Skin epidermis (tissue), 12 donors: ENCODE results near the gene R3HCC1L.

ENCODE experiments used
- H3K27ac ChIP-seq, 21 experiments: fragments of 200-600 bp; sonication (generic) in 11 of 21; one replicate each; pipeline ENCODE4 v1.5.0; 2020; ENCODE audit warnings: mild to moderate bottlenecking in 3 of 21, inconsistent platforms in 2 of 21, moderate library complexity in 2 of 21
- H3K4me3 ChIP-seq, 7 experiments: fragments of 200-600 bp; sonication (generic) in 2 of 7; one replicate each; pipeline ENCODE4 v1.5.0; 2020; ENCODE audit warnings: inconsistent platforms in 2 of 7, mild to moderate bottlenecking in 2 of 7, moderate library complexity in 1 of 7

Gene R3HCC1L

DNA sequence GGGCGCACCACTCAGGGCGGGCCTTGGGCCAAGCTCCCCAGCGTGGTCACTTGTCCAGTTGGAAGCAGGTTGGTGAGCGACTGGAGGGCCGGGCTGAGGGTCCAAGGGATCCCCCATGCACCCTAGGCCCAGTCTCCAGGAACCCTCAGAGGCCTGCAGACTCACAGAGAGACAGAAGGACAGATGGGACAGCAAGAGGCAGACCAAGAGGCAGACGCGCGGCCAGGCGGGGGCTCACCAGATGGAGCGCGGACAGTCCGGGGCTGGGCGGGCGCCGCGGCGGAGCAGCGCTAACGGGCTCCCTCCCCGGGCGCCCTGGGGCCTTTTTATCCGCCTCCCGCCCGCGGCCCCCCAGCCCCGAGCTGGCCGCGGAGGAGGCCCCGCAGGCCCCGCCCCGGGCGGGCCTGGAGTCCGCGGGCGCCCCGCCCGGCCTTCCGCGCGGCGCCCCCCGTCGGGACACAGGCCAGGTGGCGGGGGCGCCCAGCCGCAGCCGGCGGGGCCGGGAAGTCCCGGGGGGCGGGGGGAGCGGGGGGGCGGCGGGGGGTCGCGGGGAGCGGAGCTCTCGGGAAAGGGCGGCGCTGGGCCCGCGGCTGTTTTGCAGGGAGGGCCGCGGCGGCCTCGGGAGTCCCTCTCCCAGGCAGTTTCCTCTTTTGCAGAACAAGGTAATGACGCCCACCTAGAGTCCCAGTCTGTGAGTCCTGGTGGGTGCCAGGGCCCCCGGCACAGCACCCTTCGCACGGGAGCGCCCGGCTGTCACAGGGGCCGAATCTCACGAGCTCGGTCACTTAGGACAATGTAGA lies 133.6 kb downstream of the R3HCC1L start, which contains the start of gene LOXL4:
Gene LOXL4 (minus strand): TSS at position 301 of the 800 bp plus-strand sequence. CDS start 5,175 bp downstream, outside the sequence.
- Histone ChIP-seq H3K27ac (peak within 1 kb of the TSS in 15 of 21 experiments; percentile 29 to 88 (median 64)), H3K4me3 (peak within 1 kb of the TSS in 6 of 7 experiments; percentile 15 to 42 (median 28))

DNA sequence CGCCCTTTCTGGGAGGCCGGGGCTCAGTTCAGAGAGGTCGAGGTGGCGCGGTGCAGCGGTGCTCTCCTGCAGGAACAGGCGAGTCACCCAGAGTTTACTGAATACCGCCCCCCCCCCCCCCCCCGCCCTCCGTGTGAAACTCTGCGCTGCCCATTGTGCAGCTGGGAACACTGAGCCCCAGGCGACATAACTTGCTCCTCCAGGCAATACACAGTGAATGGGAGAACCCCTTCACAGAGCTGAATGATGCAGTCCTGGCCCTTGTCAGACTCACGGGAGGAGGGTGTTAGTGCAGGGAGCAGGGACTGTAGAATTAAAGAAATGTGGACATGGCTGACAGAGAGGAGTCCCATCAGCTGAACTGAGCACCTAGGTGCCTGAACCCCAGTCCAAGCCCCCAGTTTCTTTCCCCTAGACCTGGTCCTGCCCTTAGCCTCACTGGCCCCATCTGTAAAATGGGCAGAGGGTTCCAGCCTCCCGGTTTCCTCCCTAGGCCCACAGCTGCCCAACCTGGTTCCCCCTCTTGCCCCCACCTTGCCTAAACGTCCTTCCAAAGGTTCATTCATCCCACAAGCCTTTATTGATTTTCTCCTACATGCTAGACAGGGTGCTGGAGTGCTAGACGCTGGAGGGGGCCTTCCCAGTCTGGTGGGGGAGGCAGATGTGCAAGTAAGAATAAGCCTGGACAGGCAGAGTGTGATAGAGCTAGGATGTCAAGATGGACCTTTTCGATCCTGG lies 134.4 kb downstream of the R3HCC1L start:
- peak overlapping the region in 10 of 21 experiments; percentile 0 to 88 (median 50) for H3K27ac ChIP-seq
- H3K4me3 ChIP-seq = peak overlapping the region in 6 of 7 experiments; percentile 15 to 42 (median 28)

DNA sequence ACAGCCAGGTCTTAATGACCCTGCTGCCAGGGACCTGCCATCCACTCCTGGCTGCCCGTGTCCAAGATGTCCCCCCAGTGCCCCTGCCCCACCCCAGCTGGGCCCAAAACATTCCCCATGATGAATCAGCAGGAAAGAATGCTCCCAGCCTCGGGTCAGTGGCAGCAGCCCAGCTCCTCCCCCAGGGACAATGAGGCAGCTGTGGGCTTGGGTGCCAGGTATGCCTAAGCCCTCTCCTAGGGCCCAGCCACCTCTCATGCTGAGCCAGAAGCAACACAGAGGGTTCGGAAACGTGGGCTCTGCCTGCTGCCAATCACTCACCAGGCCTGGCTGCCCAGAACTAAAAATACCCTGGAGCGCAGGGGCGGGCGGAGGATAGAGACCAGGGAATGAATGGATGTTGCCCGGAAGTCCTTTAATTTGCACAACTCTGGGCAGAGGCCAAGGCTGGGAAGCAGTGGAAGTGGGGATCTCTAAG lies 135.0 kb downstream of the R3HCC1L start:
- Histone ChIP-seq H3K27ac (peak overlapping the region in 6 of 21 experiments; percentile 17 to 88 (median 56)), H3K4me3 (no peak overlapping the region)

DNA sequence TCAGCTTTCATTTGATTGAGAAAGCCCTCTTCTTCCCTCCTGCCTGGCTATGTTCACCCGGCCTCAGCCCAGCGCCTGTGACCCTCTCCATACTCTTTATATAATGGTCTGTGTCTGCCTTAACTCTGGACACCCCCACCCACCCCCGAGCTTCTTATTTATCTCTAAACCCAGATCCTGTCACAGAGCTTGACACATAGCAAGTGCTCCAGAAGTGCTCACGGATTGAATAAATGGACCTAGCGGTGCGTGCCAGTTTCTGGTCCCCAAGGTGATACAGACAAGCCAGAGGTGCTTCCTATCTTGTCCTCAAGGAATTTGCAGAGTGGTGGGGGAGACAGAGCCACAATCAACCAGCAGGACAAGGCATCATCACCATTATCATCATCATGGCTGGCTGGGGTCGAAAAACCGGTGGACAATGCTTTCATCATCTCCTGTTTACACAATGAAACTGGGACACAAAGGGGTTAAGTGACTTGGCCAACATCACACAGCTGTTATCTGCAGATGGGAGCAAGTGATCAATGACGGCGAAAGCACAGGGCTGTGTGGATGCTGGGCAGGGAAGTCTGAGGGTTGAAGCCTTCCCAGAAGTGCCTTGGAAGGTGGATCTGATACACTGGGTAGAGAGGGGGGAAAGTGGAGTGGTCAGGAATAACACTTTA lies 135.8 kb downstream of the R3HCC1L start:
- H3K27ac ChIP-seq = peak overlapping the region in 3 of 21 experiments; percentile 22 to 65 (median 63)
- H3K4me3 ChIP-seq = no peak overlapping the region

DNA sequence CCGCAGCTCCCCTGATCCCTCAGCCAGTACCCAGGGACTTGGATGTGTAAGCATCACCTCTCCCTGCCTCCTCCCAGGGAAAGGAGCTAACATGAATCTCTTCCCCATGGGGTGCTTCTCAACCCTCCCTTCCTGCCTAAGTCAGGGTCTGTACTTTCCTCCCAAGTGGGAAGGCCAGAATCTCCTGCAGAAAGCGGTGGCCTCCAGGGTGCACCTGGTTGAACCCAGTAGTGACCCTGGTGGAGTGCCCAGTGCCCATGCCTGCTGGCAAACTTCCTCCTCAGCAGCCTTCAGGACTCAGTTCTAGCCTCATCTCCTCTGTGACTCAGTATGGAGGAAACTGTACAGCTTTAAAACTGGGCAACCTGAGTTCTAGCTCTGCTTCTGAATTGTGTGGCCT lies 136.3 kb downstream of the R3HCC1L start:
- Histone ChIP-seq H3K4me3 (no peak overlapping the region), H3K27ac (no peak overlapping the region)

DNA sequence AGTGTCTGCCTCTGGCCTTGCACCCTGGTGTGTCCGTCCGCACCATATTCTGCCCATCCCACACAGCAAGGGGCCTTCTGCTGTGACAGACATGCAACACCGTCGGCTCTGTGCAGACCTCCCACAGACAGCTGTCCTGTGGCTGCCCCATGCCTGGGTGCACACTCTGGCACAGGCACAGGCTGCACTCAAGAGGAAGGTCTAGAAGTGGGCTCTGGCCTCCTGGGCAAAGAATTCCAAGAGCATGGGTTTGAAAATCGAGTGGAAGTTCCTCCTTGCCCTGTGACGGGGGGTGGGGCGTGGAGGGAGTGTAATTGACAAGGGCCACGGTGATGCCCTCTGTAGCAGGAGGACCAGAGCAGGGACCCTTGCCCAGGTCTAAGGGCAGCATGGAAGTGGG lies 137.8 kb downstream of the R3HCC1L start:
- Histone ChIP-seq H3K4me3 (no peak overlapping the region), H3K27ac (no peak overlapping the region)

DNA sequence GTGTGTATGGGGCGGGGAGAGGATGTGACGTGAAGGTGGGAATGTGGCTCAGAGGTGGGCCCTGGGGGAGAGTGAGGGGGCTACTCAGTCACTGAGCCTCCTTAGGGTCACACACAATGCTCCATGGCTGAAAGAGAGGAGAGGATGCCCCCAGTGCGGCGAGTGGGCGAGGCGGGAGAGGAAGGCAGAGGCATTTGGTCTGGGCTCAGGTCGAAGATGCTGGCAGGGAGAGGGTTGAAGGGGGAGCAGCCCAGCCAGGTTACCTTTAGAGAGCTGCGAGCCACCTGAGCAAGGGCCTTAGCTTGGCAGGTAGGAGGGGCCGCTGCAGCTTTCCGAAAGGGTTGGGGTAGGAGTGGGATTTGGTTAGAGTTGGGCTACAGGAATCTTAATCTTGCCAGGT lies 138.2 kb downstream of the R3HCC1L start:
- Histone ChIP-seq H3K27ac (no peak overlapping the region), H3K4me3 (no peak overlapping the region)

DNA sequence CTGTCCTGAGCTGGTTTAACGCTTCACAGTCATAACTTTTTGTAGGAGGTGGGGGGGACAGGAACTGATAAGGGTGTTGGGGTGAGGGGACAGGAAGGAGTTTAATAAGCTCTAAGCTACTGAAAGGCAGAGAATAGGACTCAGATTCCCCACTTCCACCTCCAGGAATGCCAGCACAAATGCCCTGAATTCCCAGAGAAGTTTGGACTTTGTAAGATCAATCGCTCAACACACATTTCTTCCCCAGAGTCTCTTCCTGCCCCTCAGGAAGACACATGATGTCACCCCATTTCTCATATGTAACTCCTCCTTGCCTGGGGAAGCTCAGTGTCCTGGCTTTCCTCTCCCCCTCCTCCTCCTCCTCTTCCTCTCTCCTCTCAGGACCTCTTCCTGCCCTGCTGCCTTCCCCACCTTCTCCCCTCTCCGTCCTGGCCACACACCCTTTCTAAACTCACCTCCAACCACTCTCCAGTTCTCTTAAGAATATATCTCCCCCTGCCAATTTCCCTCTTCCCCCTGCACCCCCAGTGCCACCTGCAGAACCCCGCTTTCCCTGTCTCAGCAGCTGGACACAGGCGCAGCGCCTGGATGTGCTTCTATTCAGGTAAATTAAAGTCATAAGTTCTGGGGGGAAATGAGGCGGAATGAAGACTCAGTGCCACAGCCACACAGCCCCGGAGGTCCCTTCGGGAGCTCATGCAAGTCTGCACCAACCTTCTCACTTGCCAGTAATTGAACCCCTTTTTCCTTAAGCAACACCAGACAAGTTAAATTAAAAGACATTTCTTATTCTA lies 138.8 kb downstream of the R3HCC1L start:
- Histone ChIP-seq H3K27ac (no peak overlapping the region), H3K4me3 (no peak overlapping the region)

DNA sequence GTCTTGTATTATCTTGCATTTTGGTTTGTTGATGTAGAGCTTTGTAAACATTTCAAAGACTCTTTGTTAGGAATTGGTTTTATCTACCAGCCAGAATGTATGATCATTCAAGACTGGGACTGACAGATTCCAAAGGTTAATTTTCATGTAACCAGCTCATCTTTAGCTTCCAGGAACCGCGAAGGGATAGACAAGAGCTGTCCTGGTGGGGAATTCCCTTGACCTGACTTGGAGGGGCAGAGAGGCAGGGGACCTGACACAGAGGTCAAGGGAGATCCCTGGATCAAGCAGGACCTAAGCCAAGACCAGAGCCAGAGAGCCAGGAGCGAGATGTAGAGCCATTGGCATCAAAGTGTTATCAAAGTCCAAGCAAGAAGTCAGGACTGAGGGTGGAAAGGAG lies 140.1 kb downstream of the R3HCC1L start:
- H3K27ac ChIP-seq = no peak overlapping the region

DNA sequence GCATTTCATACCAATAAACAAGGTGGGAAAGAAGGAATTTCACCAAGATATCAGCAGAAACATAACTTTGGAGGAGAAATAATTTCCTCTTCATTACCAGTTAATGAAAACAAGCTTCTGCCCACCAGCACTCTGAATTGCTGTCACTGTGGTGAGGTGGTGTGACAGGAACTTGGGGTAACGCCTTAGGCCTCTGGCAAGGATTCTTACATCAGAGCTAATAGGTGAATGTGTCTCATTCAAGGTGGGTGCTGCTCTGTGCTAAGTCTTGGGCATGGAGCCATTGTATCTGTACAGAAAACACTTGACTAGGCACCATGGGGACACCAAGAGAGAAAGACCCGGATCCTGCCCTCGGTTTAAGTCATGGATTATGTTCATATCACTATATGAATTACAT lies 141.9 kb downstream of the R3HCC1L start:
- Histone ChIP-seq H3K27ac (no peak overlapping the region), H3K4me3 (no peak overlapping the region)

More for the DNA sequence above, 140.1 kb downstream of the R3HCC1L start:
- H3K4me3 ChIP-seq = no peak overlapping the region

DNA sequence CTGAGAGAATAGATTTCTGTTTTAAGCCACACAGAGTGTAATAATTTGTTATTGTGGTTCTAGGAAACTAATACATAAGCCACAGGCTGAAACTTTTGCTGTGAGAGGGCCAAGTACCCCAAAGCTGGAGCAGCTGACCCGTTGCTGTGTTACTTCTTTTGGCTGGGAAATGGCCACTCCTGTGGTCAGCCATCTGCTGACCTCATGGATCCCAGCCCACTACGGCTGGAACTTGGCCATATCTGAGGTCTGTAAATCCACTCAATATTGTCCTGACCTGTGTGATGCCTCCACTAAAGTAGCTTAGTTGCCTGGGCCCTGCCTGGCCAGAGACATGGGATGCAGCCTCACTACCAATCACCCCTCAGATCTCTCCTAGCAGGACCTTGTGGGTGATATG lies 151.0 kb downstream of the R3HCC1L start:
- Histone ChIP-seq H3K27ac (no peak overlapping the region), H3K4me3 (no peak overlapping the region)

DNA sequence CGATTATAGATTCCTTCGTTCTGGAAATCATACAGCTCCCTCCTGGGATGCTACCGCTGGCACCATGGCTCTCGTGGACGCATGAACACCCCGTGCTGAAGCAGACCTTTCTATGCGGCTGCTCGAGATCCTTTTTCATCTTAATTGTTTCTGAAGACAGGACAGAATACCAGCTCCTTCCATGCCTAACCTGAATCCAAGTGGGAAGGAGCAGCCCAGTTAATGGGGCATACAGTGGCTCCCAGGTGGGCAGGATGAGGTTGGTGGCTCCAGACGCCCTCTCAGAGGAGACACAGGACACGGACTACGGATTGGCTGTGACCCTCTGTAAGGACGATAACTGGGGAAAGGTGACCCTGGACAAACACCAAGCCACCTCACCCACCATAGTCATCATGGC lies 152.0 kb downstream of the R3HCC1L start:
- no peak overlapping the region for H3K27ac ChIP-seq
- no peak overlapping the region for H3K4me3 ChIP-seq

DNA sequence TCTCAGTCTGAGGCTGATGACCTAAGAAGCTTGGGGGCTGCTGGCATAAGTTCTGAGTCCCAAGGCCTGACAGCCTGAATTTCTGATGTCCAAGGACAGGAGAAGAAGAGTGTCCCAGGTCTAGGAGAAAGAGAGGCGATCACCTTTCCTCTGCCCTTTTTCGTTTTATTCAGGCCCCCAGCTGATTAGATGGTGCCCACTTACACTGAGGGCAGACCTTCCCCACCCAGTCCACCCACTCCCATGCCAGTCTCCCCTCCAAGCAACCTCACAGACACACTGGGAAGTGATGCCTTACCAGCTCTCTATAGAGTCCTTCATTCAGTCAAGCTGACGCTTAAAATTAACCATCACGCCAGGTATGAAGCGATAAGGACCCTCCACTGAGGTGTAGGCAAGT lies 152.9 kb downstream of the R3HCC1L start:
- H3K4me3 ChIP-seq = no peak overlapping the region
- no peak overlapping the region for H3K27ac ChIP-seq

DNA sequence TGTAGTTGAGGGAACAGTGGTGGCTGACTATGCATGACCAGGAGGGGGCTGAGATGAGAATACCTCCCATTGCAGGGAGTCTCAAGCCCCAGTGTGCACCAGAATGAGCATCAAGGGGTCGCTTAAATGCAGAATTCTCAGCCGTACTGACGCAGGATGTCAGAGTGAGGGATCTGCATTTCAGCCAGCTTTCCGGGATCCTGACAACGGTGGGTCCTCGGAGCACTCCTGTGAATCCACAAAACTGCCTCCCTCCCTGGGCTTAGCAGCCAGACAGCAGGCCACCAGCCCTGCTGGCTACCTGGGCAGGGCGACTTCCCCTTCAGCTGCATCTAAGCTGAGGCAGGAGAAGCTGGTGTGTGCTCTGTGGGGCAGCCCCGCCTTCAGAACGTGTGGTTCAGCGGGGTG lies 155.3 kb downstream of the R3HCC1L start:
- H3K4me3 ChIP-seq = no peak overlapping the region
- H3K27ac ChIP-seq = no peak overlapping the region

DNA sequence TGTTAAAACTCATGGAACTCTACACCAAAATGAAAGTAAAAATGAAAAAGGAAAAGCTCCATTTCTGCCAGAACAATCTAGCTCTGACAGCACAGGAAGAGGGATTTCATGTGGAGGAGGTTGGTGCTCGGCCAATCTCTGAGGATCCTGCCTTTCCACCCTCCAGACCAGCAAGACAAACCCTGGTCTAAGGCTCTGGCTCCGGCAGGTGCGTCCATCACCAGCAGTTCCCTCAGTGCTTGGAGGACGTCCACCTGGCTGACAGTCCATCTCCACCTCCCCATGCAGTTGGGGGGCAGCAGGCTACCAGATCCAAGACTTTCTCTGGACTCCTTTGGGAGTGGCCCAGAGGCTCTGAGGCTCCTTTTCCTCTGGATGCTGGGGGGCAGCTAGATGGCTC lies 158.5 kb downstream of the R3HCC1L start:
- H3K27ac ChIP-seq = peak overlapping the region in 1 of 21 experiments; percentile 40
- no peak overlapping the region for H3K4me3 ChIP-seq

DNA sequence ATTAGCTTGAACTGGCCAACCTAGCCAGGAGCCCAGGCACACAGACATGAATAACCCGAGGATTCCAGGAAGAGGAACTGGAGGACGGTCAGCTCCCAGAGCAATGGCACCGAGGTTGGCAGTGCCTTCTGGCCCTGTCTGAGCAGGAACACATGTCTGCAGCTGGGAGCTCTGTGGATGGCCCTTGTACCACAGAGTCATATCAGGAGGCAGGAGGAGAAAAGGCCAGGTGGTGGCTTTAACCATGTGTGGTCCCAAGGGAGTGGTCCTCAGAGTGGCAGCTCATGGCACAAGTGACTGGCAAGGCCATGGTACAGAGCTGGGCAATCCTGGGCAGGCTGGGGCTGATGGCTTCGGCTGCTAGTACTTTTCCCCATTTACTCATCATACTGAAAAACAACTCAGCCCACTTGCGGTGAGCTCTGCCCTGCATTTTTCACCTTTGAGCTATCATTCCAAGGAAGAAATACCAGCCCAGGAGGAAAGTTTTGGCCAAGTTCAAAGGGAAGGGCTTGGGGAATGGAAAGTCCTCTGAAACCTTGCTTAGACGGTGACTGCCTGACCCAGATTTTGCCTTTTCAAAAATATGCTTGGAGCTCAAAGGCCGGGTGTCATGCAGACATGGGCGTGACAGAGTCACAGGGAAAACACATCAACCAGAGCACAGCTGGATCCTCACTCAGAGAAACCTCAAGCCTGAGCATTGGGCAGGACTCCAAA lies 159.3 kb downstream of the R3HCC1L start:
- Histone ChIP-seq H3K4me3 (no peak overlapping the region), H3K27ac (peak overlapping the region in 2 of 21 experiments; percentile 23 to 40)

DNA sequence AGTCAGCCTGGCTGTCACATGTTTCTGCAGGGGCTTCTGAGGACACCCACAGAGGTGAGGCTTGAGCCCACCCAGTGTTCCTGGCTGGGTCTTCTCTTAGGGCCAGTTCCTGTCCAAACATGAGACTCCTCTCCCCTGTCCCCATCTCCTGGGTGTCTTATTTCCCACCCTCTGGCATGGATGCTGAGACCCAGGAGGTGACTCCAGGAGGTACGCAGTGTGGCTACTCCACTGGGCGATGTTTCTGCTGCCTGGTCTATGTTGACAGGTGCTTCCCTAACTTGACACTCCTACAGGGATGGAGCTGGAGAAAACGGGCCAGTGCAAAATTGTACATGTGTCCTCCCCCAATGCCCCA lies 159.8 kb downstream of the R3HCC1L start:
- Histone ChIP-seq H3K27ac (no peak overlapping the region), H3K4me3 (no peak overlapping the region)
